NCI-H2029 treated with DMSO at 0.1 percent for 48 hours (cell line): ENCODE data around the gene RPS6KB2.
"Not testable (repeated sequence)": the region's sequence is repeated elsewhere in the genome, so short reads cannot be mapped to it uniquely, and the experiment has no call there.

Experiments
- DNase-seq: peaks from one replicate; lab custom pipeline; 2025; lab: John Stamatoyannopoulos, UW

RPS6KB2 gene

DNA sequence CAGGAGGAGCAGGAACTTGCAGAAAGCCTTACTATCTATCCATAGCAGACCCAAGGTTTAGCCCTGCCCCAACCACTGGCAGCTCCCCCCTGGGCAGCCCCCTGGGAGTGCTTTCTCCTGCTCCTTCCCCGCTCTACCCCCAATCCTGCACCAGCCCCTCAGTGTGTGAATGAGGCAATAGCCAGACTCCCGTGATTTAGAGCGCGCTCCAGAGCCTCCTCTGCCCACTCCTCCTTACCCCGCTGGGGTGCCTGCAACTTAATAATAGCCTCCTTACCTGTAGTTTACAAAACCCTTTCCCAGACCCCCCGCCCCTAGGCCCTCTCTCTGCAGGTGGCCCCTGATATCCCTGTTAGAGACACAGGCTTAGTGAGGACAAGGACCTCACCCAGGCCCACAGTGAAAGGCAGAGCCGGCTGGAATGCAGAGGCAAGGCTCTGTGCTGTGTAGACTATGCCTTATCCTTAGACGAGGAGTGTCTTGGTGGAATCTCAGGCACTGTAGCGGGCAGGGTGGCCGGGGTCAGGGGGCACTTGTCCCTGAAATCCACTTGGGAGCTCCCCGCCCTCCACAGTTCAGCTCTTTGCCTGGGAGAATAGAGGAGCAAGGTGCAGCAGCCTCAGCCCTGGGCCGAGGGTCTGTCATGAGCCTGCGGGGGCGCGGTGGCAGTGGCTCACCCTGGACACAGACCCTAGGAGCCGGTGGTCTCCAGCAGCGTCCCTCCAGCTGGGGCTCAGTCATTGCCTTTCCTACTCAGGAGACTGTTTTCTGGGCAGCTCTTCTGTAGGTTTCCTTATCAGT is 17.1 kb upstream of the RPS6KB2 start:
- no peak for DNase-seq

DNA sequence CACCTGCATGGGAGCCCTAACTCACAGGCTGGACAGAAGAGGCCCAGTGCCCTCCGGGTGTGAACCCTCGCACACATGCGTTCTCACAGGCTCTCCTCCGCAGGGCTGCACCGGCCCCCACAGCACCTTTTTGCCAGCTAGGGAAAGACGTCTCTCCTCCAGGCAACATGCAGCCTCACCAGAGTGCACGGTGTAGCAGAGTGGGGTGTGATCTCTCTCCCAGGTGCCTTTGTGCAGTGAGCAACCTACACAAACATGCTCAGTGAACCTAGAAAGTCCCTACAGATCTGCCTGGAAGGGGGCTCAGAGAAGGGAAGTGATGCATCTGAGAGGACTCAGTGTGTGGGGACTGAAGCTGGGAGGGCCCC is 16.5 kb upstream of the RPS6KB2 start:
- DNase-seq, result no peak

- no peak for DNase-seq
Measured at GRCh38 chr11:67412495-67413179, 15.7 kb upstream of the RPS6KB2 start.

GRCh38 chr11:67413266-67413849 is 14.9 kb upstream of the RPS6KB2 start:
- DNase-seq, result no peak

DNA sequence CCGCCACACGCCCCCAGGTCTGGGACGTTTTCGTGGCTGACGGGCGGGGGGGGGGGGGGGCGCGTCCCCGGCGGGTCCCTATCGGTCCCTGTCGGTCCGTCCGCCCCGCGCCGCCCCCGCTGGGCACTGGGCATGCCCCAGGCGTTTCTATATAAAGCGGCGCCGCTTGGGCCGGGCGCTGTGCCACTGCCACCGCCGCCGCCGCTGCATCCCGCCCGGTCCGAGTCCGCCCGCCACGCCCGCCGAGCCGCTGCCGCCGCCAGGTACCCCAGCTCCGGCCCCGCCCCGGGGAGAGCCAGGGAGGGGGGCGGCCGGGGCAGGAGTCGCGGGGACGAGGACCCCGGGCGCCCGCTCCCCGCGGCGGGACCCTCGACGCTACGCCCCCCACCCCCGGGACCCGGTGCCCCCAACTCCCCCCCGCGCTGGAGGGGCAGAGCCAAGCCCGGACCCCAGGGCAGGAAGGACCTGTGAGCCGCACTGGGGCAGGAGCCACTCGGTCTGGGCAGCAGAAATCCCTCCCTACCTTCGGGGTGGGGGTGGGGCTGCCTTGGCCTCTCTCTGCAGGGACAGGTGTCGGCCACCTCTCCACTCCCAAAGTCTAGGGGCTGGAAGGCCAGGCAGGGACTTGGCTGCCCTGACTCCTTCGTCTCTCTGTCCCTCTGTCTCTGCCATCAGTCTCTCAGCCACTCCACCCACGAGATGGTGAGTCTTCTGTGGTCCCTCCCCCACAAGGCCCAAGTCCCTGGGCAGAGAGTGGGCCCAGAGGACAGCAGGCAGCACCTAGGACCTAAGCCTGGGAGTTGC is 12.6 kb upstream of the RPS6KB2 start, which contains the start of gene CARNS1:
Gene CARNS1 (plus strand): TSS at position 178 of the 804 bp plus-strand sequence. CDS start 522 bp downstream, at position 700.
- DNase-seq, result no peak

- peak; percentile 57 for DNase-seq
Measured at GRCh38 chr11:67416416-67417335, 11.6 kb upstream of the RPS6KB2 start.

DNA sequence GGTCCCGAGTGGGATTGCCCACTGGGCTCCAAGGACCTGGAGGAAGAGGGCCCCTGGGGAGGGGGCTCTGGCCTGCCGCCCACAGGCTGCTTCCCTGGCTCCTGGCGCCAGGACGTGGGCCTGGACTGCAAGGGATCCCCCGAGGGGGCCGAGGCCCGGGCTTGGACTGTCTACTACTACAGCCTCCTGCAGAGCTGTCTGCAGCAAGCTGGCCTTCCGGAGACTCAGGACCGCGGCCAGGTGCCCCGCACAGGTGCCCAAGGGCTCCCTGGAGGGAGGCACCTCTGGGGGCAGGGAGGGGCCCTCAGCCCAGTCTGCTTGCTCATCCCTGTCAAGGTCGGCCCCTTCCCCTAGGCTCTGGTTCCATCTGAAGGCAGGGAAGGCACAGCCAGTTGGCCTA is 10.9 kb upstream of the RPS6KB2 start:
- DNase-seq, result no peak

DNA sequence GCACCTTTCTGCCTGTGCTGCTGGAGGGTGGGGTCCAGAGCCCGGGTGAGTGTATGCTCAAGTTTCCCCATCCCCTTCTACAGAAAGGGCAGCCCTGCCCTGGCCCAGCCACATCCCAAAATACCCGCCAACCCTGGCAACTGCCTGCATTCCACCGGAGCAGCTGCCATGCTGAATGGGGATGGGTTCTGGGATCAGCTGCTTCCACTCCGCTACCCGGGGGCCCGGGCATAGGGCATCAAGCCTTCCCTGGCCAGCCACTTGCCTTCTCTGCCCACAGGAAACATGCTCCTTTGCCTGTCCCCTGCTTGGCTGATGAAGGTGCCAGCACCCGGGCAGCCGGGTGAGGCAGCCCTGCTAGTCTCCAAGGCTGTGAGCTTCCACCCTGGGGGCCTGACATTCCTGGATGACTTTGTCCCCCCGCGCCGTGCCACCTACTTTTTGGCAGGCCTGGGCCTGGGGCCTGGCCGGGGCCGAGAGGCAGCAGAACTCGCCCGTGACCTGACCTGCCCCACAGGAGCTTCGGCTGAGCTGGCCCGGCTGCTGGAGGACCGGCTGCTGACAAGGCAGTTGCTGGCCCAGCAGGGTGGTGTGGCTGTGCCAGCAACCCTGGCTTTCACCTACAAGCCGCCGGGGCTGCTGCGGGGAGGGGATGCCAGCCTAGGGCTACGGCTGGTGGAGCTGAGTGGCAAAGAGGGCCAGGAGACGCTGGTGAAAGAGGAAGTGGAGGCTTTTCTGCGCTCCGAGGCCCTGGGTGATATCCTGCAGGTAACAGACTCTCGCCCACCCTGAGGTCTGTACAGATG is 9.6 kb upstream of the RPS6KB2 start:
- no peak for DNase-seq

- no peak for DNase-seq
Measured at GRCh38 chr11:67419325-67420049, 8.8 kb upstream of the RPS6KB2 start.

DNA sequence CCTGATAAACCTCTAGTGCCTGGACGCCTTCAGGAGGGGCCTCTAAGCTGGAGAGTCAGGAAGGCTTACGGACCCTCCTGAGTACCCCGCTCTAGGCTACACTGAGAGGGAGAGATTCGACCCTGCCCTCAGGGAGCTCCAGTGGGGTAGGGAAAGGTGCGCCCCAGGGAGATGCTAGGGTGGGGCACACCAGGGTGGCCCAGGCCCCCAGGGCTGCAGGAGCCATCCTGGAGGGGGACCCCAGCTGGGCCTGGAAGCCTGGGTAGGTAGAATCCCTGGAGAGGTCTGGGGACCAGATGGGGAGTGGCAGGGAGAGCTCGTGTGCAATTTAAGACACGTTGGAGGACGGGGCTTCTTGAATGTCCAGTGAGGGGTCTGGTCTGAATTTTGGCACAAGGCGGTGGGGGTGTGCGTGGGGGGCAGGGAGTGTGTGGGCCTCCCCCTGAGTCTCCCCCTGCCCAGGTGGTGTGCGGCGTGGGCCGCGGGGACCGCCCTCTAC is 8.1 kb upstream of the RPS6KB2 start:
- no peak for DNase-seq

- peak; percentile 68 for DNase-seq
Measured at GRCh38 chr11:67420646-67421429, 7.5 kb upstream of the RPS6KB2 start.

DNA sequence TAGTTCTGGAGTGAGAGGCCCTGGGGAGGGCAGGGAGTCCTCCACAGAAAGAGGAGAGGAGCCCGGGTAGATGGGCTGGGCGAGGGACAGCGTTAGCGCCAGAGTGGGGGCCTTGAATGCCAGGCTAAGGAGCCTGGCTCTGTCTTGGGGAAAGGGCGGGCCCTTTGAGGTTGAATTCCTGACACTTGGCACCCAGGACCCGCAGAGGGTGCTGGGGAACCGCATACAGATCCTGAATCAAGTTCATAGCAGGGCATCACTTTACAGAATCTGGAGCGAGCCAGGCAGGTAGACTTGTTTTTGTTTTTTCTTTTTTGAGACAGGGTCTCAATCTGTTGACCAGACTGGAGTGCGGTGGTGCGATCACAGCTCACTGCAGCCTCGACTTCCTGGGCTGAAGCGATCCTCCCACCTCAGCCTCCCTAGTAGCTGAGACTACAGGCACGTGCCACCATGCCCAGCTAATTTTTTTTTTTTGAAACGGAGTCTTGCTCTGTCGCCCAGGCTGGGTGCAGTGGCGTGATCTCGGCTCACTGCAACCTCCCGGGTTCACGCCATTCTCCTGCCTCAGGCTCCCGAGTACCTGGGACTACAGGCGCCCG is 6.8 kb upstream of the RPS6KB2 start:
- DNase-seq, result no peak

DNA sequence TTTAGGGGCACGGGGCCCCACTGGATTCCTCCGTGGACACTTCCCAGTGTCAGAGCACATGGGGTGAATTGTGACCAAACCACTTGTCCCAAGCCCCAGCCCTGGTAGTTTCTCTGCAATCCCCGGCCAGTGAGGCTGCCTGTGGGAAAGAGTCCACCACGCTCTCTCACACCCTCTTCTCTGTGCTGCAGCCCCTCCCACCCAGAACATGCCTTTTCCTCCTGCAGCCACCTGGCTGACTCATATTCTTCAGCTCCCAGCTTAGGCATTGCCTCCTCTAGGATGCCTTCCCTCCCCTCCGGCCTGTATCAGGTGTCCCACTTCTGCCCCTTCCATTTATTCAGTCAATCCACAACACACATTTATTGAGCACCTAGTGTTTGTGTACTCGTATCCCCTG is 5.4 kb upstream of the RPS6KB2 start:
- DNase-seq, result no peak

DNA sequence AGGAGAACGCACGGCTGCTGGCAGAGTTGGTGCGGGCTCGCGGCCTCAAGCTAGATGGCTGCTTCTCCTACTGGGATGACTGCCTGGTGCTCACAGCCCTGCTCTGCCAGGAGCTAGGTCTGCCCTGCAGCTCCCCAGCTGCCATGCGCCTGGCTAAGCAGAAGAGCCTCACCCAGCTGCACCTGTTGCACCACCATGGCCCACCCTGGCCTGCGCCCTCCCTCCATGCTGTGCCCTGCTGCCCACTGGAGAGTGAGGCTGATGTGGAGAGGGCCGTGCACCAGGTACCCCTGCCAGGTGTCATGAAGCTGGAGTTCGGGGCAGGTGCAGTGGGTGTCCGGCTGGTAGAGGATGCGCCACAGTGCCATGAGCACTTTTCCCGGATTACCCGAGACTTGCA is 4.8 kb upstream of the RPS6KB2 start:
- DNase-seq, result no peak

DNA sequence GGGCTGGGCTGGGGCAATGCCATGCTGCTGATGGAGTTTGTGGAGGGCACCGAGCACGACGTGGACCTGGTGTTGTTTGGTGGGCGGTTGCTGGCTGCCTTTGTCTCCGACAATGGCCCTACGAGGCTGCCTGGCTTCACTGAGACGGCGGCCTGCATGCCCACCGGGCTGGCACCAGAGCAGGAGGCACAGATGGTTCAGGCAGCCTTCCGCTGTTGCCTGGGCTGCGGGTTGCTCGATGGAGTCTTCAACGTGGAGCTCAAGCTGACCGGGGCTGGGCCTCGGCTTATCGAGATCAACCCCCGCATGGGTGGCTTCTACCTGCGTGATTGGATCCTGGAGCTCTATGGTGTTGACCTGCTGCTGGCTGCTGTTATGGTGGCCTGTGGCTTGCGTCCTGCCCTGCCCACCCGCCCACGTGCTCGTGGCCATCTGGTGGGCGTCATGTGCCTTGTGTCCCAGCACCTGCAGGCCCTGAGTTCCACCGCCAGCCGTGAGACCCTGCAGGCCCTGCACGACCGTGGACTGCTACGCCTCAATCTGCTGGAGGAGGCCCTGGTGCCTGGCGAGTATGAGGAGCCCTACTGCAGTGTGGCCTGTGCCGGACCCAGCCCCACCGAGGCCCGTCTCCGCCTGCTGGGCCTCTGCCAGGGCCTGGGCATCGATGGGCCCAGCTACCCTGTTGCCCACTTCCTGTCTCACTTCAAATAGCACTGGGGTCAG is 4.2 kb upstream of the RPS6KB2 start:
- no peak for DNase-seq

DNA sequence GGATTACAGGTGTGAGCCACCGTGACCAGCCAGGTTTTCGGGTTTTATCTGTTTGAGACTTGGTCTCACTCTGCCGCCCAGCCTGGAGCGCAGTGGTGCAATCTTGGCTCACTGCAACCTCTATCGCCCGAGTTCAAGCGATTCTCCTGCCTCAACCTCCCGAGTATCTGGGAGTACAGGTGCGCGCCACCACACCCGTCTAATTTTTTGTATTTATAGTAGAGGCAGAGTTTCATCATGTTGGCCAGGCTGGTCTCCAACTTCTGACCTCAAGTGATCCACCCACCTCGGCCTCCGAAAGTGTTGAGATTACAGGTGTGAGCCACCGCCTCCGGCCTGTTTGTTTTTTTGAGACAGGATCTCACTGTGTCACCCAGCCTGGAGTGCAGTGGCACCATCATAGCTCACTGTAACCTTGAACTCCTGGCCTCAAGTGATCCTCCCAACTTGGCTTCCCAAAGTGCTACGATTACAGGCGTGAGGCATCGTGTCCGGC is 882 bp upstream of the RPS6KB2 start:
- DNase-seq, result not testable (repeated sequence)

DNA sequence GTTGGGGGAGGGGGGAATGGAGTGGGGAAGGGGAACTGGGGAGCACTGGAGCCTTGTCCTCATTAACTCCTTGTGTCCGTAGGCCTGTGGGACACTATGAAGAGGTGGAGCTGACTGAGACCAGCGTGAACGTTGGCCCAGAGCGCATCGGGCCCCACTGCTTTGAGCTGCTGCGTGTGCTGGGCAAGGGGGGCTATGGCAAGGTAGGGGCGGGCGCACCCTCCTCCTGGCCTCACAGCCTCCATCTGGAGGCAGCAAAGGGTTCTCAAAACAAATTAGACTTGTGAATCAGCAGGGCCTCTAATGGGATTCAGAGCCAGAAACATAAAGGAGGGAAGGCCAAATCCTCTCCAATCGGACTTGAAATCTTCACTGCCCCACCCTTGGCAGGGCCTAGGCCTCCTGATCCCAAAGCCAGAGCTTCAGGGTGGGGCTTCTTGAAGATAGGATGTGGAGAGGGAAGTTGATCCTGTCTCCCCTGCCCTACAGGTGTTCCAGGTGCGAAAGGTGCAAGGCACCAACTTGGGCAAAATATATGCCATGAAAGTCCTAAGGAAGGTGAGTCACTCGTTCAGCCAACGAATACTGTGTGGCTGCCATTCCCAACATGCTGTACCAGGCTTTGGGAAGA is 859 bp downstream of the RPS6KB2 start:
- no peak for DNase-seq
